GM23338 (cell line): ENCODE results near the gene PRIMPOL.

Experiments used
- CREB1 ChIP-seq: fragments of 250-450 bp; sonication (Bioruptor Pico); IDR thresholded peaks from 2 replicates; pipeline ENCODE4 v1.5.0; 2020; ENCODE audit warnings: low read depth, mild to moderate bottlenecking, moderate library complexity
- EZH2 ChIP-seq: fragments of 200-600 bp; sonication (generic); IDR thresholded peaks from one replicate; pipeline ENCODE4 v1.8.0; 2017; ENCODE audit warnings: antibody characterized with exemption, mild to moderate bottlenecking, low read depth; ENCODE audit not compliant: unreplicated experiment
- EZH2phosphoT487 ChIP-seq: fragments of 200-600 bp; sonication (generic); IDR thresholded peaks from one replicate; pipeline ENCODE4 v1.8.1; 2018; ENCODE audit warnings: antibody characterized with exemption; ENCODE audit not compliant: unreplicated experiment
- JUNB ChIP-seq: IDR thresholded peaks from one replicate; pipeline ENCODE4 v1.6.1; 2016; ENCODE audit warnings: antibody characterized with exemption; ENCODE audit not compliant: unreplicated experiment
- NANOG ChIP-seq: IDR thresholded peaks from 2 replicates; pipeline ENCODE4 v1.6.1; 2016; ENCODE audit warnings: antibody characterized with exemption, borderline replicate concordance
- POLR2AphosphoS5 ChIP-seq: IDR thresholded peaks from 2 replicates; pipeline ENCODE4 v1.6.1; 2016; ENCODE audit warnings: antibody characterized with exemption, low read depth
- STAT1 ChIP-seq: IDR thresholded peaks from one replicate; pipeline ENCODE4 v1.6.1; 2016; ENCODE audit warnings: antibody characterized with exemption; ENCODE audit not compliant: unreplicated experiment
- ZNF331 ChIP-seq: fragments of 250-450 bp; sonication (Bioruptor Pico); IDR thresholded peaks from 2 replicates; pipeline ENCODE4 v1.5.0; 2020; ENCODE audit warnings: low read depth, mild to moderate bottlenecking, moderate library complexity
- TF ChIP-seq, protein P1 (sequence below), 2 experiments: fragments of 200-600 bp in 1 of 2; sonication (generic) in 1 of 2; conservative IDR thresholded peaks; 2 replicates each; pipeline versions ENCODE4 v1.5.1 to v1.6.1; 2016 to 2017; ENCODE audit warnings: antibody characterized with exemption in 2 of 2, low read depth in 2 of 2, mild to moderate bottlenecking in 2 of 2, moderate library complexity in 1 of 2
- TF ChIP-seq, protein P2 (sequence below): IDR thresholded peaks from 2 replicates; pipeline ENCODE4 v1.6.1; 2016; ENCODE audit warnings: antibody characterized with exemption
- TF ChIP-seq, protein P3 (sequence below): IDR thresholded peaks from one replicate; pipeline ENCODE4 v1.6.1; 2018; ENCODE audit warnings: antibody characterized with exemption; ENCODE audit not compliant: unreplicated experiment
- TF ChIP-seq, protein P4 (sequence below): fragments of 250-450 bp; sonication (Bioruptor Pico); IDR thresholded peaks from 2 replicates; pipeline ENCODE4 v1.5.0; 2020; ENCODE audit warnings: mild to moderate bottlenecking, moderate library complexity

DNA sequence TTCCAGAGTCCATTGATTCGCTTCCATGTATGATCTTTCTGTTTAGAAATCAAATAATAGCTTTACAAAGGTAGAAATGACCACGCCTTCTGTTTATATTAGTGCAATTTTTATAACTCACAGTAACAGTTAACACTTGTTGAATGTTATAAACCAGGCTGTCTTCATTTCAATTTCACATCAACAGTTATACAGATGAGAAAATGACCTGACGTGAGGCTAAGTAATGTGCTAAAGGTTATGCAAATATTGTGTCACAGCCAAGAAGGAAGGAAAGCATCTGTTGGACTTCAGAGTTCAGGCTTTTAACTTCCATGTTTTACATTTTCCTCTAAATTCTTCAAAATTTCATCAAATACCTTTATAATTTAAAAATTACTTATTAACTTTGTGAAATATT lies 14.2 kb upstream of the PRIMPOL start:
- TF ChIP-seq, protein P1, sequence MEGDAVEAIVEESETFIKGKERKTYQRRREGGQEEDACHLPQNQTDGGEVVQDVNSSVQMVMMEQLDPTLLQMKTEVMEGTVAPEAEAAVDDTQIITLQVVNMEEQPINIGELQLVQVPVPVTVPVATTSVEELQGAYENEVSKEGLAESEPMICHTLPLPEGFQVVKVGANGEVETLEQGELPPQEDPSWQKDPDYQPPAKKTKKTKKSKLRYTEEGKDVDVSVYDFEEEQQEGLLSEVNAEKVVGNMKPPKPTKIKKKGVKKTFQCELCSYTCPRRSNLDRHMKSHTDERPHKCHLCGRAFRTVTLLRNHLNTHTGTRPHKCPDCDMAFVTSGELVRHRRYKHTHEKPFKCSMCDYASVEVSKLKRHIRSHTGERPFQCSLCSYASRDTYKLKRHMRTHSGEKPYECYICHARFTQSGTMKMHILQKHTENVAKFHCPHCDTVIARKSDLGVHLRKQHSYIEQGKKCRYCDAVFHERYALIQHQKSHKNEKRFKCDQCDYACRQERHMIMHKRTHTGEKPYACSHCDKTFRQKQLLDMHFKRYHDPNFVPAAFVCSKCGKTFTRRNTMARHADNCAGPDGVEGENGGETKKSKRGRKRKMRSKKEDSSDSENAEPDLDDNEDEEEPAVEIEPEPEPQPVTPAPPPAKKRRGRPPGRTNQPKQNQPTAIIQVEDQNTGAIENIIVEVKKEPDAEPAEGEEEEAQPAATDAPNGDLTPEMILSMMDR (conservative IDR thresholded peaks at IDR 0.05; ENCODE audit: low read depth in 2 of 2): no peak
- TF ChIP-seq EZH2: no peak
- no peak for TF ChIP-seq POLR2AphosphoS5
- TF ChIP-seq, protein P2, sequence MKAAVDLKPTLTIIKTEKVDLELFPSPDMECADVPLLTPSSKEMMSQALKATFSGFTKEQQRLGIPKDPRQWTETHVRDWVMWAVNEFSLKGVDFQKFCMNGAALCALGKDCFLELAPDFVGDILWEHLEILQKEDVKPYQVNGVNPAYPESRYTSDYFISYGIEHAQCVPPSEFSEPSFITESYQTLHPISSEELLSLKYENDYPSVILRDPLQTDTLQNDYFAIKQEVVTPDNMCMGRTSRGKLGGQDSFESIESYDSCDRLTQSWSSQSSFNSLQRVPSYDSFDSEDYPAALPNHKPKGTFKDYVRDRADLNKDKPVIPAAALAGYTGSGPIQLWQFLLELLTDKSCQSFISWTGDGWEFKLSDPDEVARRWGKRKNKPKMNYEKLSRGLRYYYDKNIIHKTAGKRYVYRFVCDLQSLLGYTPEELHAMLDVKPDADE: no peak
- no peak for TF ChIP-seq JUNB
- no peak for TF ChIP-seq EZH2phosphoT487
- no peak for TF ChIP-seq ZNF331
- TF ChIP-seq CREB1 (CRISPR knock-in tag): no peak
- TF ChIP-seq, protein P3, sequence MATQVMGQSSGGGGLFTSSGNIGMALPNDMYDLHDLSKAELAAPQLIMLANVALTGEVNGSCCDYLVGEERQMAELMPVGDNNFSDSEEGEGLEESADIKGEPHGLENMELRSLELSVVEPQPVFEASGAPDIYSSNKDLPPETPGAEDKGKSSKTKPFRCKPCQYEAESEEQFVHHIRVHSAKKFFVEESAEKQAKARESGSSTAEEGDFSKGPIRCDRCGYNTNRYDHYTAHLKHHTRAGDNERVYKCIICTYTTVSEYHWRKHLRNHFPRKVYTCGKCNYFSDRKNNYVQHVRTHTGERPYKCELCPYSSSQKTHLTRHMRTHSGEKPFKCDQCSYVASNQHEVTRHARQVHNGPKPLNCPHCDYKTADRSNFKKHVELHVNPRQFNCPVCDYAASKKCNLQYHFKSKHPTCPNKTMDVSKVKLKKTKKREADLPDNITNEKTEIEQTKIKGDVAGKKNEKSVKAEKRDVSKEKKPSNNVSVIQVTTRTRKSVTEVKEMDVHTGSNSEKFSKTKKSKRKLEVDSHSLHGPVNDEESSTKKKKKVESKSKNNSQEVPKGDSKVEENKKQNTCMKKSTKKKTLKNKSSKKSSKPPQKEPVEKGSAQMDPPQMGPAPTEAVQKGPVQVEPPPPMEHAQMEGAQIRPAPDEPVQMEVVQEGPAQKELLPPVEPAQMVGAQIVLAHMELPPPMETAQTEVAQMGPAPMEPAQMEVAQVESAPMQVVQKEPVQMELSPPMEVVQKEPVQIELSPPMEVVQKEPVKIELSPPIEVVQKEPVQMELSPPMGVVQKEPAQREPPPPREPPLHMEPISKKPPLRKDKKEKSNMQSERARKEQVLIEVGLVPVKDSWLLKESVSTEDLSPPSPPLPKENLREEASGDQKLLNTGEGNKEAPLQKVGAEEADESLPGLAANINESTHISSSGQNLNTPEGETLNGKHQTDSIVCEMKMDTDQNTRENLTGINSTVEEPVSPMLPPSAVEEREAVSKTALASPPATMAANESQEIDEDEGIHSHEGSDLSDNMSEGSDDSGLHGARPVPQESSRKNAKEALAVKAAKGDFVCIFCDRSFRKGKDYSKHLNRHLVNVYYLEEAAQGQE: no peak
- no peak for TF ChIP-seq STAT1
- TF ChIP-seq, protein P4, sequence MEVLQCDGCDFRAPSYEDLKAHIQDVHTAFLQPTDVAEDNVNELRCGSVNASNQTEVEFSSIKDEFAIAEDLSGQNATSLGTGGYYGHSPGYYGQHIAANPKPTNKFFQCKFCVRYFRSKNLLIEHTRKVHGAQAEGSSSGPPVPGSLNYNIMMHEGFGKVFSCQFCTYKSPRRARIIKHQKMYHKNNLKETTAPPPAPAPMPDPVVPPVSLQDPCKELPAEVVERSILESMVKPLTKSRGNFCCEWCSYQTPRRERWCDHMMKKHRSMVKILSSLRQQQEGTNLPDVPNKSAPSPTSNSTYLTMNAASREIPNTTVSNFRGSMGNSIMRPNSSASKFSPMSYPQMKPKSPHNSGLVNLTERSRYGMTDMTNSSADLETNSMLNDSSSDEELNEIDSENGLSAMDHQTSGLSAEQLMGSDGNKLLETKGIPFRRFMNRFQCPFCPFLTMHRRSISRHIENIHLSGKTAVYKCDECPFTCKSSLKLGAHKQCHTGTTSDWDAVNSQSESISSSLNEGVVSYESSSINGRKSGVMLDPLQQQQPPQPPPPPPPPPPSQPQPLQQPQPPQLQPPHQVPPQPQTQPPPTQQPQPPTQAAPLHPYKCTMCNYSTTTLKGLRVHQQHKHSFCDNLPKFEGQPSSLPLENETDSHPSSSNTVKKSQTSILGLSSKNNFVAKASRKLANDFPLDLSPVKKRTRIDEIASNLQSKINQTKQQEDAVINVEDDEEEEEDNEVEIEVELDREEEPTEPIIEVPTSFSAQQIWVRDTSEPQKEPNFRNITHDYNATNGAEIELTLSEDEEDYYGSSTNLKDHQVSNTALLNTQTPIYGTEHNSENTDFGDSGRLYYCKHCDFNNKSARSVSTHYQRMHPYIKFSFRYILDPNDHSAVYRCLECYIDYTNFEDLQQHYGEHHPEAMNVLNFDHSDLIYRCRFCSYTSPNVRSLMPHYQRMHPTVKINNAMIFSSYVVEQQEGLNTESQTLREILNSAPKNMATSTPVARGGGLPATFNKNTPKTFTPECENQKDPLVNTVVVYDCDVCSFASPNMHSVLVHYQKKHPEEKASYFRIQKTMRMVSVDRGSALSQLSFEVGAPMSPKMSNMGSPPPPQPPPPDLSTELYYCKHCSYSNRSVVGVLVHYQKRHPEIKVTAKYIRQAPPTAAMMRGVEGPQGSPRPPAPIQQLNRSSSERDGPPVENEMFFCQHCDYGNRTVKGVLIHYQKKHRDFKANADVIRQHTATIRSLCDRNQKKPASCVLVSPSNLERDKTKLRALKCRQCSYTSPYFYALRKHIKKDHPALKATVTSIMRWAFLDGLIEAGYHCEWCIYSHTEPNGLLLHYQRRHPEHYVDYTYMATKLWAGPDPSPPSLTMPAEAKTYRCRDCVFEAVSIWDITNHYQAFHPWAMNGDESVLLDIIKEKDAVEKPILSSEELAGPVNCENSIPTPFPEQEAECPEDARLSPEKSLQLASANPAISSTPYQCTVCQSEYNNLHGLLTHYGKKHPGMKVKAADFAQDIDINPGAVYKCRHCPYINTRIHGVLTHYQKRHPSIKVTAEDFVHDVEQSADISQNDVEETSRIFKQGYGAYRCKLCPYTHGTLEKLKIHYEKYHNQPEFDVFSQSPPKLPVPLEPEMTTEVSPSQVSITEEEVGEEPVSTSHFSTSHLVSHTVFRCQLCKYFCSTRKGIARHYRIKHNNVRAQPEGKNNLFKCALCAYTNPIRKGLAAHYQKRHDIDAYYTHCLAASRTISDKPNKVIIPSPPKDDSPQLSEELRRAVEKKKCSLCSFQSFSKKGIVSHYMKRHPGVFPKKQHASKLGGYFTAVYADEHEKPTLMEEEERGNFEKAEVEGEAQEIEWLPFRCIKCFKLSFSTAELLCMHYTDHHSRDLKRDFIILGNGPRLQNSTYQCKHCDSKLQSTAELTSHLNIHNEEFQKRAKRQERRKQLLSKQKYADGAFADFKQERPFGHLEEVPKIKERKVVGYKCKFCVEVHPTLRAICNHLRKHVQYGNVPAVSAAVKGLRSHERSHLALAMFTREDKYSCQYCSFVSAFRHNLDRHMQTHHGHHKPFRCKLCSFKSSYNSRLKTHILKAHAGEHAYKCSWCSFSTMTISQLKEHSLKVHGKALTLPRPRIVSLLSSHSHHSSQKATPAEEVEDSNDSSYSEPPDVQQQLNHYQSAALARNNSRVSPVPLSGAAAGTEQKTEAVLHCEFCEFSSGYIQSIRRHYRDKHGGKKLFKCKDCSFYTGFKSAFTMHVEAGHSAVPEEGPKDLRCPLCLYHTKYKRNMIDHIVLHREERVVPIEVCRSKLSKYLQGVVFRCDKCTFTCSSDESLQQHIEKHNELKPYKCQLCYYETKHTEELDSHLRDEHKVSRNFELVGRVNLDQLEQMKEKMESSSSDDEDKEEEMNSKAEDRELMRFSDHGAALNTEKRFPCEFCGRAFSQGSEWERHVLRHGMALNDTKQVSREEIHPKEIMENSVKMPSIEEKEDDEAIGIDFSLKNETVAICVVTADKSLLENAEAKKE (CRISPR knock-in tag): no peak
- TF ChIP-seq NANOG: no peak
